Stimulated activated CD4-positive, alpha-beta T cell treated with anti-CD3 and anti-CD28 coated beads, Interleukin-1b, Interleukin-23, amount 100 ng/mL, for 1 hour (primary cell): Measurements from ENCODE around the gene S100G.

Experiments
- DNase-seq, 2 donors: peaks; one replicate each; pipeline ENCODE4 v3.0.0-alpha.2; 2020; ENCODE audit warnings: low read depth in 2 of 2

S100G gene

DNA sequence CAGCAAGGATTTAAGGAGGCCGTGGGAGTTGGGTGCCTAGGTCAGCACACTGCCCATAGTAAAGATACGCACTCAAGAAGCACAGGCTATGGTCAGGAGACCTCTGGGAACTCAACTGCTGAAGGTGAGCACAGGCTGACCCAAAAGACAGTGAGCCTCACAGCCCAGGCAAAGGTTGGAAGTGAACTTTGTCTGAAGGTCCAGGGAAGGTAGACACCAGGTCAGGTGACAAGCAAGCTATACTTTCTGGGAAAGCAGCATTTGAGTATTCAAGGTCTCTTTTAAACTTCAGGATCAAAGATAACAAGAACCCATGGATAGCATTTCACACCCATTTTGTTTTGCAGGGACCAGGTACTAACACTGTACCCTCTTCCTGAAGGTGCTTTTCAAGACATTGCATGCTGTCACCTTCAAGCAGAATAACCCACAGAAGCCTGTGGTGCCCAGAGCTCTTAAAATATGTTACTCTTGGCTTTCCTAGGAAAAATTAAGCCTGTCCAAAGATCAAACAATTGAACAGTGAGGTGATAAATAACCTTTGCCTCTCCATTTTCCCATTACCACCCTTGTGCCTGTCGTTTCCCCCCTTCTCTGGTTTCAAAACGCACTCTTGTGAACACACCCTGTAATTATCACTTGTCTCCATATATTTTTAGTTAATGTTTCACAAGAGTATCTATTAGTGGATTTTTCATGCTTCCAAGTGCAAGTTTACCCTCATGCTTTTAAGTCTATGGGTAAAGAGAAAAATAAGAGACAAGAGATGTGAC is 3.4 kb upstream of the S100G start:
- no peak for DNase-seq

DNA sequence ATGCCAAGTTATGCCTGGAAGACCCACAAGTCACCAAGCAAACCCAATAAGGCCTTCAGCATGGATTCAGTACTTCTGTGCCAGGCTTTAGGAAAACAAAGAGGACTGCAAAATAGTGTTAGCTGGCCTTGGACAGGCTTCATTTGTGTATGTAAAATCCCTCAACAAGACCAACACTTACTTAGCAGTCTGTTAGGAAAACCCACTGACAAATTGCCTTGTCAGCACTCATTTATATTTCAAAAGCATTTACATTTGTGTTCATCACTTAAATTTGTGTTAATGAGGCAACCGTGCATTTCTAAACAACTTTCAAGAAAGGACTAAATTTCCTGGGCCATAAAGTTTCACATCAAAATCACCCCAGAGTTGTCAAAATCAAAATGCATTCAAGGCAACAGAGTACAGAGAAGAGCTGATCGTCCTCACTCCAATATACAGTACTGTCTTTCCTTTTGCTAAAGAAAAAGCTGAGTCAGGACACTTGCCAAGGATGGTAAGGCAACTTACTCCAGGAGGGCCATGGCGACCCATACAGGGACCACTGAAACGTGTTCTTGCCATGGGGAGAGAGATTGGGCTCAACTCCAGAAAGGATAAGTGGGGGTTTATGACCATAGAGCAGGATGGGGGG is 1.6 kb downstream of the S100G start:
- no peak for DNase-seq

DNA sequence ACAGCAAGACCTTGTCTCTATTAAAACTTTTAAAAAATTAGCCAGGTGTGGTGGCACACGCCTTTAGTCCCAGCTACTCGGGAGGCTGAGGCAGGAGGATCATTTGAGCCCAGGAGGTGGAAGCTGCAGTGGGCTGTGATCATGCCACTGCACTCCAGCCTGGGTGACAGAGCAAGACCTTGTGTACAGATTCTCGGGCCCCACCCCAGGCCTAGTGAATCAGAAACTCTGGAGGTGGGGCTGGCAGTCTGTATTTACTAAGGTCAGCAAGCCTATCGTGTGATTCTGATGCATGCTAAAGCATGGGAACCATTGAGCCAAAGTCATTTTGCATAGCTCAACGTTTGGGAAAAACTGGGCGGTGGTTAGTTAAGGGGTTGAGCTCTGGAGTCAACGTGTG is 3.5 kb downstream of the S100G start:
- no peak for DNase-seq

DNA sequence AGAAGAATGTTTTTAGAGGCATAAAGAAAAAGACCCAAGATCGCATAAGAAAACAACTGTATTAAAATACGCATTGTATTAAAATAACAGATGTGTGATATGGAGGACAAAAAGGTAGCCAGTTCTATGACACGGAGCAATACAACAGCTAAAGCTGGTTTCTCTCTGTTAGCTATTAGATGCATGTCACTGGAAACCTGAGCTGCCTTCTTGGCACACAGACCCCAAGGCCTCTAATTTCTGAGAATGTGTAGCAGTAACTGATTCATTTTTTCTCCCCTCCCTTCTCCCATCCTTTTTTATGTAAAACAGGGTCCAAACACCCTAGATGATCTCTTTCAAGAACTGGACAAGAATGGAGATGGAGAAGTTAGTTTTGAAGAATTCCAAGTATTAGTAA is 4.1 kb downstream of the S100G start:
- no peak for DNase-seq

DNA sequence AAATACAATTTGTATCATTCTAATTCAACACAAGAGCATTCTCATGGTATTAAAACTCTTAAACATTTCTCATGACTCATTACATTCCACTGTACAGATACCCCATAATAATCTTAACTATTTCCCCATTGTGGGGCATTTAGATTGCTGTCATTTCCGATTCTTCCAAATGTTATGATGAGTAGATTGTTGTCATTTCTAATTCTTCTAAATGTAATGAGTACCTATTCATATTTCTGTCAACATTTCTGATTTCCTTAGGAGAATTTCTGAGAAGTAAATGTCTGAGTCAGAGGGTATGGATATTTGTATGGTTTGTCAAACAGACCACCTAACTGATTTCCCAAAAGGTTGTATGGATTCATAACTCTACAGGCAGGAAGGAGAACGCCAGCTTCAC is 8.3 kb downstream of the S100G start:
- DNase-seq, result no peak

DNA sequence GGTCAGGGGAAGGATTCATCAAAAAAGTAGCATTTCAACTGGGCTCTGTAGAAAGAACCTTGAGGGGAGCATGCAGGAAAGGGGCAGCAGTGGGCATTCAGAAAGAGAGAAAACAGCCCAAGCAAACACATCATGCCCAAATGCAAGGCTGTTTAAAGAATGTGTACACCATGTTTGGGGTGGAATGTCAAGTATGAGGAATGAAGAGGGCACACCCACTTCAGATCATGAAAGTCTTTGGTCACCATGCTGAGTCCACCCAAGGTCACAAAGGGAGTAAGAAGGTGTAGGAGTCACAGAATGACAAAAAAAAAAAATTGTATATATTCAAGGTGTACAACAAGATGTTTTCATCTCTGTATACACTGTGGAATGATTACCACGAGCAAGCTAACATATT is 9.4 kb downstream of the S100G start:
- DNase-seq, result no peak

DNA sequence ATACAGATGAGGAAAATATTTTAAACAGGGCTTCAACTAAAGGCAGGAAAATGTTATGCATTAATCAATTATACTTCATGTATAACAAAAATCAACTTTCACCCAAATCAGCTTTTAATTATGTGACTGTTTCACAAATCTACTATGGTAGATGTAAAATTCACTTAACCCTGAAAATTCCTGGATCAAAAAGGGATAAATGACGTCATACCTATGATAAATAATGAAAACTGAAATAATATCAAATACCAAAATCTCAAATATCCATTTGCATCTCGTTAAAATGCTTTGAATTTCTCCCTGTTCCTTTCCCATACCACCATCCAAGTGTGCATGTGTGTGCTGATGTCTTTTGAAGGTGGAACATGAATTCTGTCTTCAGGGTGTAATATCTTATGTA is 11.5 kb downstream of the S100G start:
- DNase-seq, result no peak

DNA sequence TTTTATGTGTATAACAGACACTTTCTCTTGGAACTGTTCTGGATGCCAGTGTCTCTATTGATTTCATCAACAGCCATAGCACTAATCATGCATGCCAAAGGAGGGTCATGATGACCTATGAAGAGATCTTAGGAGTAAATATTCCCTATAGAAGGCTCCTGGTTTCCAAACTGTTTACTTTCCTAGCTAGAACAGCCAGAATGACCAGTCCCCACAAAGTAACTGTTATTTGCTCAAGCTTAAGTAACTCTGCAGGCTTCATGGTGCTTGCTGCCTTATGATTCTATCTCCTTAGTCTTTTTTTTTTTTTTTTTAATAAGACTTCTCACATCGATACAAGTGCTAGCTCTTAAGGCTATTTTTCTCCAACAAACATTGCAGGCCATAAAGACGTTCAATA is 12.4 kb downstream of the S100G start:
- no peak for DNase-seq

DNA sequence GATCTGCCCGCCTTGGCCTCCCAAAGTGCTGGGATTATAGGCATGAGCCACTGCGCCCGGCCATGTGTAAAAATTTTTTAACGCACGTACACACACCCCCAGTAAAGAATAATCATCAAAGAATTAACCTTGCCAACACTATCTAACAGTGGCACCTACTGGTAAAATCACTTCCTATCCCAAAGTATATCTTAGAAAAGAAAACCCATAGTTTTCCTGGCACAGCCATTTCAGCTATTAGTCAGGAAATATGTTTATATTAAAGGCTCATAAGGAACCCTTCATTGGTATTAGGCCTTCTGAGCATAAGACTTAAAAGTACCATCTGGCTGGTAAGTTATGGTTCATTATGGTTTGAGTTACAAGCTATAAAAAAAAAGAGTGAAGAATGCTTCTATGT is 14.1 kb downstream of the S100G start:
- no peak for DNase-seq

DNA sequence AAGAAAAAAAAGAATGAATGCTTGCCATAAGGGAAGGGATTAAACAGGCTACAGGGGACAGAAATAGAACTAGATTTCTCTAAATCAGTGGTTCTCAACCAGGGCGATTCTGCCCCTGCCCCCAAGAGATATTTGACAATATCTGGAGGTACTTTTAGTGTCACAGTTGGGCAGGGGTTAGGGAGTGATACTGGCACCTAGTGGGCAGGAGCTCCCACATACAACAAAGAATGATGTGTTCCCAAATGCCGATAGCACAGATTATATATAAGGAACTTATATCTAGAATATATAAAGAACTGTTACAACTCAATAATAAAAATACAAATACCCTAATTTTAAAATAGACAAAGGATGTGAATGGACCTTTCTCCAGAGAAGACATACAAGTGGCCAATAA is 14.7 kb downstream of the S100G start:
- DNase-seq, result no peak

DNA sequence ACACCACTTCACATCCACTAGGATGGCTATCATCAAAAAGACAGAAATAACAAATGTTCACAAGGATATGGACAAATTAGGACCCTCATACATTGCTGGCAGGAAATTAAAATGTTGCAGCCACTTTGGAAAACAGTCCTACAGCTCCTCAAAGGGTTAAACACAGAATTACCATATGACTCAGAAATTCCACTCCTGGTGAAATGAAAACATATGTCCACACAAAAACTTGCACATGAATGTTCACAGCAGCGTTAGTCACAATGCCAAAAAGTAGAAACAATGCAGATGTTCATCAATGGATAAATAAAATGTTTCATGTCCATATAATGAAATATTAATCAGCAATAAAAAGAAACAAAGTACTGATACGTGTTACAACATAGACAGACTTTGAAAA is 15.1 kb downstream of the S100G start:
- no peak for DNase-seq

DNA sequence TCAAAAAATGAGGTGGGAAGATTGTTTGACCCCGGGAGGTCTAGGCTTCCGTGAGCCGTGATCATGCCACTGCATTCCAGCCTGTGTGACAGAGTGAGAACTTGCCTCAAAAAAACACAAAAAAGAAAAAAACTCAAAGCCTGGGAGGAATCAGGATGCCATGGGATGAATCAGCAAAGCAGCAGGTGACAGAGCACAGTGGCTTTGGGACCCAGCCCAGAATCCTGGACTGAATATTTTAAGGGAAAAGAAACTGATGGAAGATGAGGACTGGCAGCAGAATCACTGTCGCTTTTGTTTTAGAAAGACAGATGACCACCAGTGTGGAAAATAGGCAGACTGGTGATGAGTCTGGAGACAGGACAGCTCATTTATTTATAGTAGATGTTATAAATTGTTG is 16.6 kb downstream of the S100G start:
- DNase-seq, result no peak

DNA sequence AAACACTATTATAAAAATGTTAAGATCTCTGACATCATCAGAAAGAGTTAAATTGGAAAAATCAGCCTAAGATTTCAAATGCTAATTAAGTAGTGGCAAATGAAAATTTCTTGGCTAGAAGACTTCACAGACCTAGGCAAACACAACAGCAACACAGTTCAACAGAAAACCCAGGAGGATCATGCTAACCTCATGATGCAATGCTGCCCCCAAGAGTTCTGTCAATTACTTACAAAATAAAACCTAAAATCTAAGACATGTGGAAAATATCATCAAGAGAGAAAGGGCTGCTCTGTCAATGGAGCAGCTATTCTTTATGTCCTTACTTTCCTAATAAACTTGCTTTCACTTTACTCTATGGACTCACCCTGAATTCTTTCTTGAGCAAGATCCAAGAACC is 21.0 kb downstream of the S100G start:
- no peak for DNase-seq

DNA sequence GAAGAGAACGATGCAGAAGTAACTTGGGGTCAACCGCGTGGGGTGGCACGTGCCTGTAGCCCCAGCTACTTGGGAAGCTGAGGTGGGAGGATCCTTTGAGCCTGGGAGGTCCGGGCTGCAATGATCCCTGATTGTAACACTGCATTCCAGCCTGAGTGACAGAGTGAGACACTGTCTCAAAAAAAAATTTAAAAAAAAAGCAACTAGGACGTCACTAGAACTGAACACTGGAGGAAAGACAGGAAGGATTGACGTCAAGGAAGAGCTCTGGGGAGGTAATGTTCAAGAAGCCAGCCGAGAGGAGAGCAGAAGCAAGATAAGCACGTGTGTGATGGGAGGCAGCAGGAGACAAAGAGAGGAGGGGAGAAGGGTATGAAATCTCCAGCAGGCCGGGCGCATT is 28.7 kb downstream of the S100G start:
- DNase-seq, result no peak

DNA sequence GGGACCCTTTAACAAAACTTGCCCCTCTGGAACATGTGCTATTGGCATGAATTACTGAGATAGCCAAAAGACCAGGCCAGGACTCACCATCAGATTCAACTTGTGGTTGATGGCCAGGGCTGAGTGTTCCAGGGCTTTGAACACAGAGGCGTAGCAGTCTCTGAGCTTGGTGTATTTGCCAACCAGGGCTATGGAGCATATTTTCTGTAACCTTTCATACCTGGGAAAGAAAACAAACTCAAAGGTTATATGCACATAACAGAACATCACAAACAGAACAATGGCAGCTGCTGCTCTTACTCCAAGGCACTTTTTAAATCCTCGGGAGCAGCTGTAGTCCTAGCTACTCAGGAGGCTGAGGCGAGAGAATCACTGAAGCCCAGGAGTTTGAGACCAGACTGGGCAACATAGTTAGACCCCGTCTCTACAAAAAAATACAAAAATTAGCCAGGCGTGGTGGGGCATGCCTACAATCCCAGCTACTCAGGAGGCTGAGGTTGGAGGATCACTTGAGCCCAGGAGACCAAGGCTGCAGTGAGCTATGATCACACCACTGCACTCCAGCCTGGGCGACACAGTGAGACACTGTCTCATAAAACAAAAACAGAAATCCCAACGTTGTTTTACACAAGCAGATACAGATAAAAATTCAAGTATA is 33.2 kb downstream of the S100G start:
- no peak for DNase-seq

DNA sequence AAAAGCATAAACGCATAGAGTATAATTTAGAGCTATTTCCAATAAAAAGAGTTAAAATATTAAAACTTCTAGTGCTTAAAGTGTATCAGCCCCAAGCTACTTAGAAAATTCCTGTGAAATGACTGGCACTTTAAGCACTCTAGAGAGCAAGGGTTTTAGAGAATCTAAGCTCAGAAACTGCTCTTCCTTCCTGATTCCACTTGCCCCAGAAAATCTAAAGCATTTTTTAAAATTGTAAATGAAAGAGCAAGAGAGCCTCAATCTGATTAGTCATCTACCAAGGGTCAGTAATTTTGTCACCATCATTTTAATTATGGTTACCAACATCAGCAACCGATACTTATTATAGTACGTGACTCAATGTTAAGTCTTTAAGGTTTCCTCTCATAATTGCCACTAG is 37.6 kb downstream of the S100G start:
- DNase-seq, result no peak

DNA sequence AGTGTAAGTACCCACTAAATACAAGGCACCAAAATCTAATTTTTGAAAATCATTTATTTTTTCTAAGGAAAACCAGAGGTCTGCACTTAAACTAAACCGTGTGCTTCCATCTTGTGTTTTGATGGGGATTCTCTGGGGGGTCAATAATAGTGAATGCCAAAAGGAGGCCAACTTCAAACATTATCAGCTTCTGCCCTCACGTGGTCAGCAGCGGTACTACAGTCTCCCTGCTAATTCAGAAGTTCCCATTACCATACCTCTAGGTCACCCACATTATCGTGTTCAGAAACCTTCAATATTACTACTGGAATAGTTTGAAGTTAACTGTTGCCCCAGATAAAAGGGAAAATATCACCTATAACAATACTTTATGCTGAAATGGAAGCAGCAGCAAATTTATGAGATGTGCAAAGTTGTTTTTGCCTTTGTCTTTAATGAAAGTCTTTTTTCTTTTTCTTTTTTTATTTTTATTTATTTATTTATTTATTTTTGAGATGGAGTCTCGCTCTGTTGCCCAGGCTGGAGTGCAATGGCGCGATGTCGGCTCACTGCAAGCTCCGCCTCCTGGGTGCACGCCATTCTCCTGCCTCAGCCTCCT is 45.2 kb downstream of the S100G start:
- peak; percentile 17 to 44 for DNase-seq

DNA sequence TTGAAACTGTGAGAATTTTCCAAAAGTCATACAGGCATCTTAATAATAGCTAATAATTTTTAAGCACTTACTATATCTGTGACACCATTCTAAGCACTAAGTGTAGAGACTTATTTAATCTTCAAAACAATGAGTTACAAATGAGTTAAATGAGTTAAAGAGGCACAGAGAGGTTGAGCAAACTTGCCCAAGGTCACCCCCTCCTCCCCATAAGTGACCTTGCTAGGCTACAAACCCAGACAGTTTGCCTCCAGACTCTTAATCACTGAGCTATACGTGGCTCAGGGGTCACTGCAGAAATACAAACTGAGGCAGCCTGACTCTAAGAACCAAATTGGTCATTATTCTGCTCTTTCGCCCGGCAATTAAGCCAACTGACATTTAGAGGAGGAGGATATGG is 47.0 kb downstream of the S100G start:
- no peak for DNase-seq

DNA sequence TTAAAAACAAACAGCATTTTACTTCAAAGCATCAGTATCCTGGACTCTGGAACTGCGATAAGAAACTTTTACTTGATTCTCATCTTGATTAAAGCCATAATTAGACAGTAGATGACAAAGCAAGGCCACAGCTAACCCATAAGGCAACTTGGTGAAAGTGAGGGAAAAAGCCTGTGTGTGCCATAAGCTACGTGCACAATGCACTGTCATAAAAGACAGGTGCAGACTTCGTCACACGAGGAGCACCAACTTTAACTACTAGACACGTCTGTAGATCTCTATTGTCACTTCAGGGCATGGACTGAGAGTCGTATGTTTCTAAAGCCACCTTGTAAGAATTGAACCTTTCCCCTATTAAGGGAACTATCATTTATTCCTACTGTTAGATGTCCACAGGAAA is 49.4 kb downstream of the S100G start:
- no peak for DNase-seq

DNA sequence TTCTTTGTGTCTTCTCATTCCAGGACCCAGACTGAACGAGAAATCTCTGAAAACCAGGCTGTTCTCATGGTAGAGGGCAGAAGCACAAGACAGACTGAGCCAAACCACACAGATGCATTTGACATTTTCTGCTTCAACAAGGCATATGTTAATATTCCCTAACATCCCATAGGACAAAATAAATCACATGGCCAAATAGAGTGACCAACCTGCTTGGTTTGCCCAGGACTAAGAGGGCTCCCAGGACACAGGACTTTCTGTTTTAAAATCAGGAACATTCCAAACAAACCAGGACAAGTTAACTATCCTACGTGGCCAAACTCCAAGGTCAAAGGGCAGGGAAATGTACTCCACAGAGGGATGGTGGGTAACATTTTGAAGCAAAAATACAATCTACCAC is 50.8 kb downstream of the S100G start:
- no peak for DNase-seq

DNA sequence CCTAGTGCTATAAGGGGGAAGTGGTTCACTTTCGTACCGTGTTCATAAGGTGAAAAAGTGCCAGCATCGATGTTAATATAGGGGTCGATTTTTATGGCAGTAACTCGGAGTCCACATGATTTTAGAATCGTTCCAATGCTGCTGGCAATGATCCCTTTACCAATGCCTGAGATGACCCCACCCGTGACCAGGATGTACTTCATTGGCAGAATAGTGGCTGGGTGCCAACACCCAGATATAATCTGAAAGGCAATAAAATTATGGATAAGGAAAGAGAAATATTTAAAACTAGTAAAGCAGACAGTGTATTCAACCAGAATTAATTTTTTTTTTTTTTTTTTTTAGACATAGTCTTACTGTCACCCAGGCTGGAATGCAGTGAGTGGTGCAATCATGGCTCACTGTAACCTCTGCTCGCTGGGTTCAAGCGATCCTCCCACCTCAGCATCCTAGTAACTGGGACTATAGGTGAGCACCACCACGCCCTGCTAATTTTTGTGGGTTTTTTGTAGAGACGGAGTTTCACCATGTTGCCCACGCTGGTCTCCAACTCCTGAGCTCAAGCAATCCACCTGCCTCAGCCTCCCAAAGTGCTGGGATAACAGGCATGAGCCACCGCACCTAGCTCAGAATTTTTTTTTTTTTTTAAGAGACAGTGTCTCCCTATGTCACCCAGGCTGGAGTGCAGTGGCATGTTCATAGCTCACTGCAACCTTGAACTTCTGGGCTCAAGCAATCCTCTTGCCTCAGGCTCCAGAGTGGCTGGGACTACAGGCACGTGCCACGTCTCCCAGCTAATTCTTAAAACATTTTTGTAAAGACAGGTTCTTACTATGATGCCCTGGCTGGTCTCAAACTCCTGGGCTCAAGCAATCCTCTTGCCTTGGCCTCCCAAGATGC is 53.0 kb downstream of the S100G start:
- DNase-seq, result no peak
